GM18909 (cell line): Measurements from ENCODE around the gene LHFPL6.

Source experiments
- ATAC-seq: cut with Tn5 transposase; IDR thresholded peaks from one replicate; pipeline ENCODE4 v1.9.1; 2021; ENCODE audit warnings: mild to moderate bottlenecking; ENCODE audit not compliant: unreplicated experiment, poor library complexity

Gene LHFPL6

GRCh38 chr13:39596685-39597084 lies 6.3 kb downstream of the LHFPL6 start:
- no peak for ATAC-seq

GRCh38 chr13:39596176-39596575 lies 6.8 kb downstream of the LHFPL6 start:
- no peak for ATAC-seq

DNA sequence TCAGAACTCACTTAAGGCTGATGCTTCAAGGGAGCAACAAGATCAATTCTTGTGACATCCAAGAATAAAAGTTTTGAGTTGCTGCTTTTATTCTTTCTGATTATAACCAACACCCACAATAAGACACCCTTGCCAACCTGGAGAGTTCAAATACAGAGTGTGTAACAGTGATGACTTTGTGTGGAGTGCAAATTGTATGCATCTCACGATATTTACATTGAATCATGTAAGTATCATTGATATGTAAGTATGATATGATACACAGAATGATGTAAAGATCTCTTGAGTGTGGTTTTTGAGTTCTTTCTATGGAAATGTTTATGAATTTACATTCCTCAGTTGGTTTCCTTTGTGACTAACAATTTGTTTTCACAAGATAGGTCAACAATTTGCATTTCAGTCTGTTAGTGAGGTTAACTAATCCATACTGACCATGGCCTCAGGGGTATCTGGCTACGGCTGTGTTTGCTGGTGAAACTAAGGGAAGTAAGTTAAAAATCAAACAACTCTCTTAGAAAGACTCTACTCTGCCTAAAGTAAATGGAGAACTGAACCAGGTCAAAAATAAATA lies 12.4 kb downstream of the LHFPL6 start:
- no peak for ATAC-seq

GRCh38 chr13:39588384-39588783 lies 14.6 kb downstream of the LHFPL6 start:
- no peak for ATAC-seq

- no peak for ATAC-seq
These were observed 15.1 kb downstream of the LHFPL6 start for GRCh38 chr13:39587939-39588338.

DNA sequence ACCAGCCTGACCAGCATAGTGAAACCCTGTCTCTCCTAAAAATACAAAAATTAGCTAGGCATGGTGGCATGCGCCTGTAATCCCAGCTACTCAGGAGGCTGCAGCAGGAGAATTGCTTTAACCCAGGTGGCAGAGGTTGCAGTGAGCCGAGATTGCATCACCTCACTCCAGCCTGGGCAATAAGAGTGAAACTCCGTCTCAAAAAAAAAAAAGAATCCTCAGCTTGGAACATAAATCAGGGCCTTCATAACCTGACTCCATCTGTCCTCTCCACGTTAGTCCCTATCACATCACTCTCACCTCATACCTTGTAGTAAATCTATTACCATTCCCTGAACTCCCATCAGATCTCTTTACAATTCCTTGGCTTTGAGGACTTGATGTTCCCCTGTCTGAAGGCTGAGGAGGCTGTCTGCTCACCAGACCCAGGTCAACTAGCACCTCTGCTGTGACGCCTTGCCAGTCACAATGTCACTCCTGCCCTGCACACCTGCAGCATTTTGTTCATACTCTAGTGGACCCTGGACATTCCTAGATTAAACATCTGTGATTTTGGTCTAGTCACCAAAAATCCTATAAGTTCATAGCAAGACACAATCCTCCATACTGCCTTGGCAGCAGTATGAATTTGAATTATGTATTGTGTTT lies 15.9 kb downstream of the LHFPL6 start:
- no peak for ATAC-seq

DNA sequence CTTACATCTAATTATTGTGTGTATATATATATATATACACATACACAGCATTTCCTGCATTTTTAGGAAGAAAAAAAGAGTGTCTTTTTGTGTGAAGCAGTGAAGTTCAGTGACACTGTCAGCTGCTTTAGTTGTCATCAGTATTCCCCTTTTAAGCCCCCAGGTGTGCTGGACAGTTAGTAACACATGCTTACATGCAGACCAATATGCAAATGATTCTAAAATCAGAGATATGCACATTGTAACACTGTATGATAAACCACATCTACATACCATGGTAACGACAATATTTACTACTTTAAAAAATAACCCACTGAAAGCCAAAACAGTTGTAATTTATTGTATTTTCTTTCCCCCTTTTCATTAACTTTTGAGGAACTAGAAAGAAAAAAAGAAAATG lies 16.8 kb downstream of the LHFPL6 start:
- no peak for ATAC-seq

GRCh38 chr13:39585219-39585618 lies 17.8 kb downstream of the LHFPL6 start:
- ATAC-seq: no peak

DNA sequence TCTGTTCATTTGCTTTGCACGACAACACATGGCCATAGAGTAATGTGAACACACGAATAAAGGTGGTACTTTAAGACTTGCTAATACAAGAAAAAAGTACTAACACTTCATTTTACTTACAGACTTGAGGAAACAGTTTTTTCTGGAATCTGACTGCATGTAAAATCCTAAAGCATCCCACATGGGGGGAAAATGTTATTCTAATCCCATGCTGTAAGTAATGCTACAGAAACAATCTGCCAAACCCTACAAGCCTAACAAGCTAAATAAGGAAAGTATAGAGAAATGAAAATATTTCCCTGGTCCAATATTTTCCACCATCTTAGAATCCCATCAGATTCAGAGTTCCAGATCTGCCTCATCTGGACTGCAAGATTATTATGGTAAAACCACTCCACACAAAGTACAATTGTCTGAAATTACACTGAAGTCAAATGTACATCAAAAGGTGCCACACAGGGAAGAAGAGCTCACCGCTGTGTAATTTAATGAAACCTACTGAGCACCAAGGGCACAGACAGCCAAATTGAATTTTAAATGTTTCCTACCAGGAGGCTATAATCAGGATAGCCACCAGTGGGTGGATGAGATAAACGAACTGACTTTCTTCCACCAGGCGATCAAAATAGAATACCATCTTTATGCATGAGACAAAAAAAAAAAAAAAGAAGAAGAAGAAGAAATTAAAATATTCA lies 22.0 kb downstream of the LHFPL6 start:
- no peak for ATAC-seq

DNA sequence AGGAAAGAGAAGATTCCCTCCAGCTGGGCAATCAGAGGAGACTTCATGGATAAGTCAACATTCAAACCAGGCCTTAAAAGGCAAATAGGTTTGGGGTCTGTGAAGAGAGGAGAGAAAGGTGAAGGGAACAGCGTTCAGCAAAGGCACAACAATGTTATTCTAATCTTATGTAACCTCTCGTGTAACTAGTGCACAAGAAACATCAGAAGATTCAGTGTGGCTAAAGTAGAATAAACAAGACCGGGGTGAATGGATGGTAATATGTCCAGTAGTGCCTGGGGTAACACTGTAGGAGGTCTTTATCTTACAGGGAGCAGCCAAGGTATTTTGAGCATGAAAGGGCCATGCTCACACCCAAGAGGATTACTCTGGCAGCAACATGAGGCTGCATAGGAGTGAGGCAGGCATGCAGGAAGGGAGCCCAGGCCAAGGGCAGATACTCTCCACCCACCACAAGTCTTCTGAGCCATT lies 24.1 kb downstream of the LHFPL6 start:
- no peak for ATAC-seq

DNA sequence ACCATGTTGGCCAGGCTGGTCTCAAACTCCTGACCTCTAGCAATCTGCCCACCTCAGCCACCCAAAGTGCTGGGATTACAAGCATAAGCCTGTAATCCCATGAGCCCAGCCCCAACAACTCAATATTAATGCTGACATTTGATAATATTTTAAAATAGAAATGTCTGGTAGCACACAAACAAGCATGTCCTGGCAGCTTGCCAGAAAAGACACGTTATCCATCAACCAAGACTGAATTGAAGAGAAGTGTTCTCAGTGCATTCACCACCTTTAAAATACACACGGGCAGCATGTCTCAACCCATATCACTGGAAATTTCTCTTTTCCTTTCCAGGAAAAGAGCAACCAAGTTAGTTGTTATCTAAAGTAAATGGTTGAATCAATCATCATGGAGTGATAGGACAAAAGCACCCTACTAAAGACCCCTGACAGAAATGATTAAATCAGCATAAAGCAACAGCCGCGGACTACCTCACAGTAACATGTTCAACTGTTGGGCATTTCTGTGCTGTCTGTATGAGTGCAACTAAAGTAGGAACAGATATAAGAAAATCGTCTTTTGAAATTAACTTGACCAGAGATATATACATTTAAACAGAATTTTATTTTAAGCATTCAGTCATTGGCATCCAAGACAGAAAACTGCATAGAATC lies 25.0 kb downstream of the LHFPL6 start:
- ATAC-seq: no peak

GRCh38 chr13:39577203-39577602 lies 25.8 kb downstream of the LHFPL6 start:
- no peak for ATAC-seq

- ATAC-seq: no peak
These were observed 27.3 kb downstream of the LHFPL6 start for GRCh38 chr13:39575641-39576238.

GRCh38 chr13:39571502-39572092 lies 31.4 kb downstream of the LHFPL6 start:
- no peak for ATAC-seq

DNA sequence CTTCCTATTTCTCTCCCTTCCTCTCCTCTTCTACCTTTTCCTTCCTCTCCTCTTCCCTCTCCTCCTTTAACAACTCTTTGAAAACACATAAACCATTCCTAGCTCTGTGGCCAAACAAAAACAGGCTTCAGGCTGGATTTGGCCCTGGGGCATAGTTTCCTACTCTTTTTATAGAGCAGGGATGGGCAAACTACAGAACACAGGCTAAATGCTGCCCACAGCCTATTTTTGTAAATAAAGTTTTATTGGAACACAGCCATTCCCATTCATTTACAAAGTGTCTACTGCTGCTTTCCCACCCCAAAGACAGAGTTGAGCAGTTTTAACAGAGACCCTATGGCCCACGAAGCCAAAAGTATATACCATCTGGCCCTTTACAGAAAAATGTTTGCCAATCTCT lies 35.4 kb downstream of the LHFPL6 start:
- ATAC-seq: no peak

GRCh38 chr13:39566216-39566869 lies 36.6 kb downstream of the LHFPL6 start:
- no peak for ATAC-seq

- no peak for ATAC-seq
These were observed 37.7 kb downstream of the LHFPL6 start for GRCh38 chr13:39565036-39565949.

DNA sequence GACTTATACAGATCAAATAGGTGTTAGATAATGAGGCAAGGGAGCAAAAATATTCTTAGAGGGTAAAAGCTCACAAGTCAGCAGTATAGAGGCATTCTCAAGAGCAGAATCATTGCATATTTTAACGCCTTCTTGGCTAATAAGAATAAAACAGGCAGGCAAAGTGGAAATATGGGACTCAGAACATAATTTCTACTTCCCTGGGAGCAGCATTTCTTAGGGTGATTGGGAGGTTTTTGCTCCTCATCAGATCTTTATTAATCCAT lies 39.6 kb downstream of the LHFPL6 start:
- no peak for ATAC-seq

GRCh38 chr13:39561971-39562370 lies 41.0 kb downstream of the LHFPL6 start:
- no peak for ATAC-seq
